ENCODE measurements around the gene CACNA1F. TPM values are rescaled to one million over a fixed set of nuclear protein-coding genes. Genes with fewer than 3 reads are reported as not detected.

Gene CACNA1F
- total and polyA plus RNA-seq, 9 of the 15 experiments (the other 6 are each of a cell fraction or from before 2014, with no cell fraction given), result under 0.01 to 0.41 (median 0.03) TPM; not detected in 3

DNA sequence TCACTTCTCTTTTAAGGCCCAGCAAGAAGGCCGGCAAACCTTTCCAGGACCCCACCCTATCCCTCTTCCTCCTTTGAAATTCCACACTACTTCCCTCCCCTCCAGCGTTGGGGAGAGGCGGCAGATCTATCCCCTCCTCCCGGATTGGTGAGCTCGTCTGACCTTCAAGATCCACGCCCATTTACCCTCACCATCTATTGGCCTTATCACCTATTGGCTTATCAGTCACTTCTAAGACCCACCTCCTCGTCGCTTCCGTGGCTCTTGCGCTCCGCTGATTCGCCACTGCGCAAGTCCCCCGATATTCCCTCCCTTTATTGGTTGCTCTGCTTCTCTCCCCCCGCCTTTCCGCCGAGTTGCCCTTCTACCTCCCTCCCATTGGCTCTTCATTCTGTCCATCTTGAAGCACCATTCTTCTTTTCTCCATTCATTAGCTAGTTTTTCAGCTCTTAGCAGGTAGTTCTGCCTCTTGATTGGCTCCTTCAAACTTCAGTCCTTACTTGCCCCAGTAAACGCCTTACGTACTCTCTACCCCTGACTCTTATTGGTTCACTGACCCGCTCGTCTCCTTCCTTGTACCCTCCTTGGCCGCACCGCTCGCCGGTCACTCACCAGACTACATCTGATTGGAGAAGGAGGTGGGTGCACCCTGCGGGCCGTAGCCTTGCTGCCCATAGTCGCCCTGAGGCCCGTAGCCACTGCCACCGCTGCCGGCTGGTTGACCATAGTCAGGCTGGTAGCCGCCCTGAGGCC is 42.1 kb downstream of the CACNA1F start (continued):
- TF ChIP-seq BRD9 (IDR thresholded peaks at IDR 0.05; ENCODE audit: low read depth, partially characterized antibody) (no peak), ATF7 (IDR thresholded peaks at IDR 0.05) (peak; percentile 91), PTRF (tag; IDR thresholded peaks at IDR 0.05) (no peak), MTA1 (IDR thresholded peaks at IDR 0.05; ENCODE audit: borderline replicate concordance) (no peak; the same call in 1 of the 2 replicates), RNF2 (IDR thresholded peaks at IDR 0.05) (0 out of 2 replicates have a peak, but pooled peaks have one; percentile 41), FOXM1 (IDR thresholded peaks at IDR 0.05; ENCODE audit: low read depth) (peak; percentile 91), FOXM1 (CRISPR knock-in tag; IDR thresholded peaks at IDR 0.05; ENCODE audit: low read depth) (no peak), SPI1 (IDR thresholded peaks at IDR 0.05; ENCODE audit: borderline replicate concordance, low read depth, low read length) (peak; percentile 74), EZH2 (IDR thresholded peaks at IDR 0.05; ENCODE audit: borderline replicate concordance, low read depth, low read length) (no peak), TEAD4 (IDR thresholded peaks at IDR 0.05; ENCODE audit: low read length) (no peak), TEAD4 (CRISPR knock-in tag; IDR thresholded peaks at IDR 0.05; ENCODE audit: borderline replicate concordance) (no peak), NONO (IDR thresholded peaks at IDR 0.05; ENCODE audit: low read depth in 2 of 2, low read length in 1 of 2) (no peak), NCOA6 (IDR thresholded peaks at IDR 0.05) (no peak), TGIF2 (CRISPR knock-in tag; IDR thresholded peaks at IDR 0.05) (no peak), ZNF197 (CRISPR knock-in tag; IDR thresholded peaks at IDR 0.05; ENCODE audit: low read depth) (no peak), CREB1 (IDR thresholded peaks at IDR 0.05) (peak; percentile 82), CREB1 (CRISPR knock-in tag; IDR thresholded peaks at IDR 0.05) (peak; percentile 80), RAD51 (IDR thresholded peaks at IDR 0.05; ENCODE audit: borderline replicate concordance, low read depth) (no peak), CREM (IDR thresholded peaks at IDR 0.05; ENCODE audit: low read depth) (peak; percentile 83), CEBPG (CRISPR knock-in tag; IDR thresholded peaks at IDR 0.05) (no peak), CEBPG (tag; conservative IDR thresholded peaks at IDR 0.05 in 1 of 2, IDR thresholded peaks at IDR 0.05 in 1 of 2) (no peak), ZC3H4 (CRISPR knock-in tag; IDR thresholded peaks at IDR 0.05; ENCODE audit: borderline replicate concordance) (no peak), TAL1 (IDR thresholded peaks at IDR 0.05) (no peak), ZNF717 (CRISPR knock-in tag; IDR thresholded peaks at IDR 0.05) (no peak), SP2 (IDR thresholded peaks at IDR 0.05; ENCODE audit: extremely low read depth, low read depth, low read length, poor library complexity, severe bottlenecking) (peak; percentile 85), RBM25 (IDR thresholded peaks at IDR 0.05; ENCODE audit: low read depth, low read length, severe bottlenecking) (peak; percentile 71), MBD2 (IDR thresholded peaks at IDR 0.05; ENCODE audit: borderline replicate concordance, low read depth) (peak; percentile 99)
- TF ChIP-seq, protein P1, sequence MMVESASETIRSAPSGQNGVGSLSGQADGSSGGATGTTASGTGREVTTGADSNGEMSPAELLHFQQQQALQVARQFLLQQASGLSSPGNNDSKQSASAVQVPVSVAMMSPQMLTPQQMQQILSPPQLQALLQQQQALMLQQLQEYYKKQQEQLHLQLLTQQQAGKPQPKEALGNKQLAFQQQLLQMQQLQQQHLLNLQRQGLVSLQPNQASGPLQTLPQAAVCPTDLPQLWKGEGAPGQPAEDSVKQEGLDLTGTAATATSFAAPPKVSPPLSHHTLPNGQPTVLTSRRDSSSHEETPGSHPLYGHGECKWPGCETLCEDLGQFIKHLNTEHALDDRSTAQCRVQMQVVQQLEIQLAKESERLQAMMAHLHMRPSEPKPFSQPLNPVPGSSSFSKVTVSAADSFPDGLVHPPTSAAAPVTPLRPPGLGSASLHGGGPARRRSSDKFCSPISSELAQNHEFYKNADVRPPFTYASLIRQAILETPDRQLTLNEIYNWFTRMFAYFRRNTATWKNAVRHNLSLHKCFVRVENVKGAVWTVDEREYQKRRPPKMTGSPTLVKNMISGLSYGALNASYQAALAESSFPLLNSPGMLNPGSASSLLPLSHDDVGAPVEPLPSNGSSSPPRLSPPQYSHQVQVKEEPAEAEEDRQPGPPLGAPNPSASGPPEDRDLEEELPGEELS (CRISPR knock-in tag; IDR thresholded peaks at IDR 0.05; ENCODE audit: borderline replicate concordance), result 0 out of 2 replicates have a peak, but pooled peaks have one; percentile 56
- TF ChIP-seq, protein P2, sequence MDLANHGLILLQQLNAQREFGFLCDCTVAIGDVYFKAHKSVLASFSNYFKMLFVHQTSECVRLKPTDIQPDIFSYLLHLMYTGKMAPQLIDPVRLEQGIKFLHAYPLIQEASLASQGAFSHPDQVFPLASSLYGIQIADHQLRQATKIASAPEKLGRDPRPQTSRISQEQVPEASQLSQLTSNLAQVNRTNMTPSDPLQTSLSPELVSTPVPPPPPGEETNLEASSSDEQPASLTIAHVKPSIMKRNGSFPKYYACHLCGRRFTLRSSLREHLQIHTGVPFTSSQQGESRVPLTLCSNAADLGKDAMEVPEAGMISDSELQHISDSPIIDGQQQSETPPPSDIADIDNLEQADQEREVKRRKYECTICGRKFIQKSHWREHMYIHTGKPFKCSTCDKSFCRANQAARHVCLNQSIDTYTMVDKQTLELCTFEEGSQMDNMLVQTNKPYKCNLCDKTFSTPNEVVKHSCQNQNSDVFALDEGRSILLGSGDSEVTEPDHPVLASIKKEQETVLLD (IDR thresholded peaks at IDR 0.05), result no peak; the same call in 1 of the 2 replicates
